ENCODE measurements around the gene OSBPL8.
A peak's percentile ranks its signal among the peaks of the same experiment; 100 is the strongest.
"Not testable (repeated sequence)": the region's sequence is repeated elsewhere in the genome, so short reads cannot be mapped to it uniquely, and the experiment has no call there.

OSBPL8 gene

DNA sequence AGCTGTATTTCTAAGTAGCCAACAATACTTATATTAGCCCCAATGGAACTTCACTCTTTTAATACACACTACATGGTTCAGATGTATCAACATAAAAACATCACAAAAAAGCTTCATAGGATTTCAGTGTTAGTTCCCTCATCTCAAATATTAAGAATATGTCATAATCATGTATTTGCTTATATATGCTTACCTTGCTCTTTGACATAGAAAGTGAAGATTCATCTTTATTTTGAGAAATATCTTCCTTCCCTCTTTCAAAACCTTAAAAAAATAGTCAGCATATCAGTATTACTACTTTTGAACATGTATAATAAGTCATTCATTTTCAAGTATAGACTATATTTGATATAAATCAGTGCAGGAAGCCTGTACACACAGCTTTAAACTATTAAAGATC, 149.2 kb downstream of the OSBPL8 start:
- no peak for DNase-seq

DNA sequence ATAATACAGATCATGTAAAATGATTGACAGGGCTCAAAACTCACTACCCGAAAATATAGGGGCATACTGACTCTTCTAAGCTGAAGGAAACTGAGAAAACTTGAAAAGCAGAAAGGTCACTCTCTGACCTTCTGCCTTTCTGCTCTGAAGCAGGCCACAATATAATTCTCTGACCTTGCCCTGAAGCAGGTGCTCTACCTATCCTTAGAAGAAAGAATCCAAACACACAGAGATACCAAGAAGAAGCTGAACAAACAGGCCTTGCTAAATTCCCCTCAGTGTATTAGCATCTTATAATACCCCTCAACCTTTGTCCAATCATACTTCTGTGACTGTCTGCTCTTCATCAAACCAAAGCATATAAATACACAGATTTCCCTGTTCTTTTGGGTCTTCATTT, 150.5 kb downstream of the OSBPL8 start:
- no peak for DNase-seq

DNA sequence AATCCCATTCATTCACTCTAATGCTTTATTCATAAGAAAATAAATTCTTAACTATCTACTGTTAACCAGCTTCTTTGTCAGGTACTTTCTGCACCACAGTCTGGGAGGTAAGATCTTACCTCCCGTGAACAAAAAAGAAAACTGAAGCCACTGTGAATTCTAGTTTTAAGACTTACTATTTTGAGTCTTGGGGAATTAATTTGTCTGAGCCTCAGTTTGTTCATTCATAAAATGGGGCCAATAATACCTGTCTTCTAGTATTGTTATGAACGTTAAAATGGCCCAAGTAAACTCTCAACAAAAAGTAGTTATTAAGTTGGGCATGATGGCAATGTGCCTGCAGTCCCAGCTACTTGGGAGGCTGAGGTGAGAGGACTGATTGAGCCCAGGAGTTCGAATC, 151.9 kb downstream of the OSBPL8 start:
- DNase-seq, result no peak

DNA sequence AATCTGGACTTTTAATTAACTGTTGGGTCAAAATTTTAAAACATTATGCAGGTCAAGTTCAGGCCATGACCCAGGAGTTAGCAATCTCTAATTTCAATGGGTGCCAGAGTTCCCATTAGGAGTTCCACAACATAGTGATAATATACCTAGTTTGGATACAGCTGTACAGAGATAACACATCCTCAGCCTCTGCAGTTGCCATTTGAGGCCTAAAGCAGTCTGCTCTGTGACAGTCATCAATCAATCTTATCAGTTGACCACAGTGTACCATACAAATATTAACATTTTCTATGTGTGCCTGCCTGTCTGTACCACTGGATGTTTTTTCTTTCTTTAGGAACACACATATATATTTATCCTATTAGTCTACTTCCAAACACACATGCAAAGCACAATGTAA, 157.3 kb downstream of the OSBPL8 start:
- no peak for DNase-seq

DNA sequence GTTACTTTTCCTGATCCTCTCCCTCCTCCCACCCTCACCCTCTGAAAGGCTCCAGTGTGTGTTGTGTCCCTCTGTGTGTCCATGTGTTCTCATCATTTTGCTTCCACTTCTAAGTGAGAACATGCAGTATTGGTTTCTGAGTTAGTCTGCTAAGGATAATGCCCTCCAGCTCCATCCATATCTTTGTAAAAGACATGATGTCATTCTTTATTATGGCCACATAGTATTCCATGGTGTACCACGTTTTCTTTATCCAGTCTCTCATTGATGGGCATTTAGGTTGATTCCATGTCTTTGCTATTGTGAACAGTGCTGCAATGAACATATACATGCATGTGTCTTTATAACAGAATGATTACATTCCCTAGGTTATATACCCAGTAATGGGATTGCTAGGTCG, 159.4 kb downstream of the OSBPL8 start:
- DNase-seq, result no peak

DNA sequence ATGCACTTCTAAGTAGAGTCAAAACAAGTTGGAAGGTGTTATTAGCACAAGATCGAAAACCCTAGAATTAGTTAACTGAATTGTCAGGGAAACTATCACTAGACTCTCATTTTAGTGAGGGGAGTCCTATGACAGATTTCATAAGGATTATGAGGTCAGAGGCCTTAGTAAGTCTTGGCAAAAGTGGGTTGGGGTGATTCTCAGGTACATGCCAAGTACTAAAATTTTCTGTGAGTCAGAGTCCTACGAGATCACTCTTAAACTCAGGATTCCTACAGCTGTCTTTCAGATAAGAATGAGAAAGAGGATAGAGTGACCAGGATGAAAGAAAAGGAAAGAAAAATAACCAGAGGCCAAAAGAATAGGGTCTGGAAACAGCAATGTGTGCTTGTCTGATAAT, 160.5 kb downstream of the OSBPL8 start:
- no peak for DNase-seq

DNA sequence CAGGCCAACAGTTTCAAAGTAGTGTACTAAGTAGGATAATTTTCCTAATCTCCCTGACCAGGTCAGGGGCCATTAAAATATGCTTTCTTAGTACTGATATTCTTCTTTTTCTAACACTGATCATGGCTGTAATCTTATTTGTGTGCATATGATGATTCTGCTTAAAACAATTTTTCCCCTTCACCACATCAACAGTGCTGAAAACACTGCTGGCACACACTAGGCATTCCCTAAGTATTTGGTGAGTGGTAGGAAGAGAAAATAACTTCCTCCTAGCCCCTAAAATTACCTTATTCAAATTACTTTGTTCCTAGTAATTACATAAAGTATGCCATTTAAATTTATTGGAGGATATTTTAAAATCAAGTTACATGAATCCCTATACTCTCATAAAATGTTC, 161.5 kb downstream of the OSBPL8 start:
- DNase-seq, result no peak

DNA sequence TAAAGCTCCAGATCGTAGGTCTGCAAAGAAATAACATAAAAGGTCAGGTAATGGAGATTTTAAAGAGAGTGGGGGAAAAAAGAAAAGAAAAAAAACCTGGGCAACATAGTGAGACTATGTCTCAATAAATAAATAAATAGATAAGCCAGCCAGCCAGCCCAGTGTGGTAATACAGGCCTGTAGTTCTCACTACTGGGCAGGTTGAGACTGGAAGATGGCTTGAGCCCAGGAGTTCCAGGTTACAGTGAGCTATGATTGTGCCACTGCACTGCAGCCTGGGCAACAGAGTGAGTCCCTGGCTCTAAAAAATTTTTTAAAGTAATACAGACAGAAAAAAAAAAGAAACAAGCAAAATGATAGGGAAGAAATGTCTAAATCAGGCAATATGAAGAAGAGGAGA, 168.1 kb downstream of the OSBPL8 start:
- no peak for DNase-seq

DNA sequence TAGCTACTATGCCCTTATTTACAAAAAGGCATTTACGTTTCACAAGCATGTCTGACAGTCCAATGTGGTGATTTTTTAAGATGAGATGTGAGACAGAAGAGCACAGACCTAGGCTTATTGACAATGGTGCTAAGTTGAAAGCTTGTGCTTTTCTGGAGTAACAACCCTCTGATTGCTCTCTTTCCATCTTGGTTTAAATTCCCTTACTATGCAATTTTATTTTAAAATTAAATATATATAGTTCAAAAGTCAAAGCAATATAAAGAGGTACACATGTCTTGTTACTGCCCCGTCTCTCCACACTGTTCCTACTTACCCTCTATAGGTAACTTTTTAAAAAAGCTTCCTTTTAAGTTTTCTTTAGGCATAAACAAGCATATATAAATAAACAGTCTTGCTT, 172.0 kb downstream of the OSBPL8 start:
- no peak for DNase-seq

DNA sequence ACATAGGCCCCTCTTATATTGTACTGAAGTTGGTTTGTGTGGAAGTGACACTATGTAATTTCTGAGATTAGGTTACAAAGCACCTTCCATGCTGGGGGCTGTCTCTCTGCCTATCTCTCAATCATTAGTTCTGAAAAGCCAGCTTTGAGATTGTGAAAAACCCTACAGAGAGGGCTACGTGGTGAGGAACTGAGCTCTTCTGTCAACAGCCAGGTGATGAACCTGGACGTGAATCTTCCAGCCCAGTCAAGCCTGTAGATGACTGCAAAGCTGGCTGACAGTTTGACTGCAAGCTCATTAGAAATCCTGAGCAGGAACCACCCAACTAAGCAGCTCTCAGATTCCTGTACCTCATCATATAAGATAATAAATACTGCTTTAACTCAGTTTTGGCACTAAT, 175.0 kb downstream of the OSBPL8 start:
- DNase-seq, result no peak

DNA sequence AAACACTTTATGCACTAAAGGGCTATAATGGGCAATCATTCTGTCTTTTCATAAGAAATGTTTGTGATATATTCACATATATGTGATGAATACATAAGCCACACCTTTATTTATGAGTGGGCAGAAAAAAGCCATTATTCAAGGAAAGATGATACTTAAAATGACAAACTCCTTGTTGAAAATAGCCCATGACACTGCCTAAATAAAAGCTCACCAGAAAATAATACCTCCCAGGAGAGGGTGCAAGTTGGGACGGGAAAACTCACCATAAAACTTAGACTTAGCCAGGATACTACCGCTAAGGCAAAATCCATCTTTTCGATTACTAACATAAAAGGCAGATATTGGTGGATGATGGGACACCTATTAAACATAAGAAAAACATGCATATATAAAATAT, 175.6 kb downstream of the OSBPL8 start:
- DNase-seq, result no peak

DNA sequence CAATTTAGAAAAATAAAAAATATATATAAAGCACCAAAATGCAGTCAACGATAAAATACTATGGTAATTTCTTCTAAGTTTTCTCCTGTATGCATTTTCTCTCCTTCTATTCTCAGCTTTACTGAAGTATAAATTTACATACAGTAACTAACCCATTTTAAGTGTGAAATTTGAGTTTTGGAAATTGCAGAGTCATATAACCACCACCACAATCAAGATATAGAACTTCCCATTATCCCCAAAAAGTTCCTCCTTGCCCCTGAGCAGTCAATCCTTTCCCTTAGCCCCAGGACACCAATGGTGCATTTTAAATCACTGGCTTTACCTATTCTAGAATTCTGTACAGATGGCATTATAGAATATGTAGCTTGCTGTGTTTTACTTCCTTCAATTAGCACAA, 180.3 kb downstream of the OSBPL8 start:
- DNase-seq, result no peak

DNA sequence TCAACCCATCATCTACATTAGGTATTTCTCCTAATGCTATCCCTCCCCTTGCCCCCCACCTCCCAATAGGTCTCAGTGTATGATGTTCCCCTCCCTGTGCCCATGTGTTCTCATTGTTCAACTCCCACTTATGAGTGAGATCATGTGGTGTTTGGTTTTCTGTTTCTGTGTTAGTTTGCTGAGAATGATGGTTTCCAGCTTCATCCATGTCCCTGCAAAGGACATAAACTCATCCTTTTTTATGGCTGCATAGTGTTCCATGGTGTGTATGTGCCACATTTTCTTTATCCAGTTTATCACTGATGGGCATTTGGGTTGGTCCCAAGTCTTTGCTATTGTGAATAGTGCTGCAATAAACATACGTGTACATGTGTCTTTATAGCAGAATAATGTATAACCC, 182.7 kb downstream of the OSBPL8 start:
- DNase-seq, result not testable (repeated sequence)

DNA sequence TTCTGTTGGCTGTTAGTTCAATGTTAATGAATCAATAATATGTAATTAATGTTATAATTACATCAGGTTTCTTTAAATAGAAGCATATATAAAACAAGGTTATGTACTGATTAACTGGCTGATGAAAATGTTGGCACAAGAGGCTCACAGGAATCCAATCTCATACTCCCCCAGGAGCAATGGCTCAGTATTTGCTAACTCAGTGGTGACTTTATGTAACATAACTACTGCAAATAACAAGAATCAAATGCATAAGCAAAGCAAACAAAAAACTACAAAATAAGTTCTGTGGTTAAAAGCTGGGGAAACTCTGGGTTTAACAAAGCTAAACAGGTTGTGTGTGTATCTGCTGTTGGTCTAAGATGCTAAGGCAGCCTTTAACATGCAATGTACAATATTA, 183.6 kb downstream of the OSBPL8 start:
- DNase-seq, result no peak

DNA sequence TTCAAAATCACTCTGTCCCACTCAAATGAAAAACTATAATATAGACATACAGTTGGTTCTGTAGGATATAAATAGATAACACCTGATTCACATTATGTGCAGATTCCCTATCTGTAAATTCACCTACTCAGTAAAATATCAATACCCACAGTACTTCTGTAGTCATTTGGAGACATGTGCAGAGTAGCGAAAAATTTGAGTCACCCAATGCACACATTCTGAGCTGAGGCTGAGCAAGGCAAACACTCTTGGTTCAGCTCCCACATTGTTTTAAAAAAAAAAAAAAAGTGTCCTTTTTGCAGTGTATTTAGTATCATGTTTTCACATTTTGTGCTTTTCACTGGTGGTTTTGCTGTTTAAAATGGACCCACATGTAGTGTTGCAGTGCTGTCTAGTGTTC, 184.1 kb downstream of the OSBPL8 start:
- DNase-seq, result no peak

DNA sequence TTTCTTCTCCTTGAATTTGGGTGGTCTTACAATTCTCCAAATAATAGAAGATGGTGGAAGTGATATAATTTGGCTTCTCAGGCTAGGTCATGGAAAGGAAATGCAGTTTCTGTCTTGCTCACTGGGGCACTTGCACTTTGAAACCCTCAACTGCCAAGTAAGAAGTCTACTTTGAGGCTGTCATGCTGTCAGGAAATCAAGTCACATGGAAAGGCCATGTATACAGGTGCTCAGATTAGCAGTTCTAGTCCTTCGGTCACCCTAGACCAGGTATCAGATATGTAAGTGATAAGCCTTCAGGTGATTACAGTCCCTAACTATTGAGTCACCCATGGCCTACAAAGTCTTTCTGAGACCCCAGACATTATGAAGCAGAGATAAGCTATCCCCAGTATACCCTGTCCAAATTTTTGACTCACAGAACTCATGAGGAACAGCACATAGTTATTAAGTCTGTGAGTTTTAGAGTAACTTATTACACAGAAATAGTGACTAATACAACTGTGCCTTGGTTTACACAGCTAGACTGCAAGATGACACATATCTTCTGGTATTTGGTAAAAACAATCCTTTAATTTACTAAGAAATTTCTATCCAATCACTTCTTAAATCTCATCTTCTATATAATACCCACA, 185.1 kb downstream of the OSBPL8 start:
- DNase-seq, result no peak

DNA sequence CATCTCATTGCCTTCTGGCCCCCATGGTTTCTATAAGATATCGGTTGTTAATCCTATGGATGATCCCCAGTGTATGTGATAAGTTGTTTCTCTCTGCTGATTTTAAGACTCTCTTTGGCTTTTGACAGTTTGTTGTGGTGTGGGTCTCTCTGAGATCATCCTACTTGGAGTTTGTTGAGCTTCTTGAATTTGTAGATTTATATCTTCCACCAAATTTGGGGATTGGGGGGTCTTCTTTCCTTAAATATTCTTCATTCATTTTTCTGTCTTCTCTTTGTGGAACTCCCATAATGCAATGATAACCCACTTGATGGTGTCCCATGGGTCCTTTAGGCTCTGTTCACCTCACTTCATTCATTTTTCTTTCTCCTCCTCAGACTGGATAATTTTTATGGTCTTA, 191.3 kb downstream of the OSBPL8 start:
- DNase-seq, result no peak

DNA sequence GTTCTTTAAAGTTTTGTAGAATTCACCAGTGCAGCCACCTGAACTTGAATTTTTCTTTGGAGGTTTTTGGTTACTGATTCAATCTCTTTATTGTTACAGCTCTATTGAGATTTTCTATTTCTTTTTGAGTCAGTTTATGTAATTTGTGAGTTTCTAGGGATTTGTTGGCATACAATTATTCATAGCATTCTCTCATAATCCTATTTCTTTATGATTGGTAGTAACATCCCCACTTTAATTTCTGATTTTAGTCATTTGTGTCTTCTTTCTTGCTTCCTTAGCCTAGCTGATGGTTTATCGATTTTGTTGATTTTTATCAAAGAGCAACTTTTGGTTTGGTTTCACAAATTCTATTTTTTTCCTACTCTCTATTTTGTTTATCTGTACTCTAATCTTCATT, 193.4 kb downstream of the OSBPL8 start:
- DNase-seq, result no peak

DNA sequence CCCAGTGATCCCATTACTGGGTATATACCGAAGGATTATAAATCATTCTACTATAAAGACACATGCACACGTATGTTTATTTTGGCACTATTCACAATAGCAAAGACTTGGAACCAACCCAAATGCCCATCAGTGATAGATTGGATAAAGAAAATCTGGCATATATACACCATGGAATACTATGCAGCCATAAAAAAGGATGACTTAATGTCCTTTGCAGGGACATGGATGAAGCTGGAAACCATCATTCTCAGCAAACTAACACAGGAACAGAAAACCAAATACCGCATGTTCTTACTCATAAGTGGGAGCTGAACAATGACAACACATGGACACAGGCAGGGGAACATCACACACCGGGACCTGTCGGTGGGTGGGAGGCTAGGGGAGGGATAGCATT, 195.4 kb downstream of the OSBPL8 start:
- not testable (repeated sequence) for DNase-seq

DNA sequence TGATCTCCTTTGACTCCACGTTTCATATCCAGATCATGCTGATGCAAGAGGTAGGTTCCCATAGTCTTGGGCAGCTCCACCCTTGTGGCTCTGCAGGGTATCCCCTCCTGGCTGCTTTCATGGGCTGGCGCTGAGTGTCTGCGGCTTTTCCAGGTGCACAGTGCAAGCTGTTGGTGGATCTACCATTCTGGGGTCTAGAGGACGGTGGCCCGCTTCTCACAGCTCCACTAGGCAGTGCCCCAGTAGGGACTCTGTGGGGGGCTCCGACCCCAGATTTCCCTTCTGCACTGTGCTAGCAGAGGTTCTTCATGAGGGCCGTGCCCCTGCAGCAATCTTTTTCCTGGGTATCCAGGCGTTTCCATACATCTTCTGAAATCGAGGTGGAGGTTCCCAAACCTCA, 199.3 kb downstream of the OSBPL8 start:
- no peak for DNase-seq

DNA sequence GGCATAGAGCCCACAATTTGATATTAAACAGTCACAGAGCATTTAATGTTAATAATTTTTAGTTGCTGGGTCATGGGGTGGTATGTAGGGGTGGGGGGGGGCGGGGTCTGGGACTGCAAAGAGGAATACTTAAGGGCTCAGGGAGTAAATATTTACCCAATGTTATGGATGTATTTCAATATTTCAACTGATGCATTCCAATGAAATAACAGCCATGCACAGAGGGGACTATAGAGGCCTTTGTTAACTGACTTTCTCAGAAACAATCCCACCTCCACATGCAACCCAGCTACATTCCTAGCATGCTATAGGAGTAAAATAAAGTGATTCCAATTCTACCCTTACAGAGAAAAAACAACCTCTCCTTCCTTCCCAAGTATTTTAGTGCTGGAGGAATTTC, 203.5 kb downstream of the OSBPL8 start:
- DNase-seq, result no peak

DNA sequence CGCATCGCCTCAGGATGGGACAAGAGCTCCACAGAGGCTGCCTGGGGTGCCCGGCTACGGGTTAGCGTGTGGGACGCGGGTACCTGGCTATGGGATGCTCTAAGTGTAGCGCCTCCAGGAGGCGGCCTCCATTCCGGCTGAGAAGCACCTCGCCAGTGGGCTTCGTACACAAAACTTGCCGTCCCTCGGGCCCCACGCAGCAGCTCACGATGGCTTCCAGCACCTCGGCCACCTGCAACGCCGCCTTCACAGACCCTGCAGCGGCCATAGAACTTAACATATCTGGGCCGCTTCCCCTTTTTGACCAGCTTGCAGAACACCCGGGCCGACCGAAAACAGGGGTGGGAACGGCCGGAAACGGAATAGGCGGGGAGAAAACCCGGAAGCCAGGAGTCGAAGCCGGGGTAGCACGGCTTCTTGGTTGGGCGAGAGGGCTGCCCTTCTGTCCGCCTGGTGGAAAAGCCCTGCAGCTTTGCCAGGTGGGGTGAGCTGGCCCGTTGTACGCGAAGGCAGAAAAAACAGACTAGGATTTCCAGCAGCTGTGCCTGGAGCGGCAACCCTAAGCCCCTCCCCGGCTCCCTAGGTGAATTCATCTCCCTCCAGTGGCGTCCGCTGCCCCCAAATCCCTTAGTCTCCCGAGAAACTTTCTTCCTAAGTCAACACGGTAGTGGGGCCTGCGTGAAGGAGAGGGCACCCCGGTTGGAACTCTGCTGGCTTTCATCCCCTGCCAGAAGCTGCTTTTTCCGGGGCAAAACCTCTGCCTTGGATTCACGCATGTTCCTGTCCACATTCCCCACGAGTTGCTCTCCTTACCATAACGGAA, 211.3 kb downstream of the OSBPL8 start, which contains the start of gene BBS10:
TSS of gene BBS10 (minus strand) at position 337 of the 823 bp plus-strand sequence. CDS start at position 280, 57 bp downstream.
- DNase-seq, result peak; percentile 86

DNA sequence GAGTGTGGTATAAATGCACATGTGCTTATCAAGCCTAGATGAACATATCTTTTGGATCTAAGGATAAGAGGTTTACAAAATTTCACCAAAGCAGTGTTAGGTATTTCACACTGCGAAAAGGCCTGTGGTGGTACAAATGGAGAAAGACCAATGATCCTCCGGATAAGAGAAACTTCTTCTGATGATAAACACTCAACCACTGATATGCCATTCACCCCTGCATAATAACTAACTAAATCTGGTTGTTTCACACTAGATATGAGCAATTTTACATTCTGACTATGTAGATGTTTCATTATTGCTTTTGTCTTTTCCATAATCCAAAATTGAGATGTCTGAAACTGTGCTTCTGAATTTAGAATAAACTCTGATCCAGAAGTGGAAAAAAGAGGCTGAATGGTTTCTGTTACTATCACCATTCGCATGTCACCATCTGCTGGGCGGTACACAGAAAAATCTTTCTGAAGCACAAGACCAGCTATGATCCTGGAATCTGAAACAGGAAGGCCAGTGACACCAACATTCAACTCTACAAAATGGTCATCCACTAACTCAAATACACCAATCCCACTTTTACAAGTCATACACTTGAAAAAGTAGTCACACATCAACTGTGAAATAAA, 212.7 kb downstream of the OSBPL8 start:
- DNase-seq, result no peak

DNA sequence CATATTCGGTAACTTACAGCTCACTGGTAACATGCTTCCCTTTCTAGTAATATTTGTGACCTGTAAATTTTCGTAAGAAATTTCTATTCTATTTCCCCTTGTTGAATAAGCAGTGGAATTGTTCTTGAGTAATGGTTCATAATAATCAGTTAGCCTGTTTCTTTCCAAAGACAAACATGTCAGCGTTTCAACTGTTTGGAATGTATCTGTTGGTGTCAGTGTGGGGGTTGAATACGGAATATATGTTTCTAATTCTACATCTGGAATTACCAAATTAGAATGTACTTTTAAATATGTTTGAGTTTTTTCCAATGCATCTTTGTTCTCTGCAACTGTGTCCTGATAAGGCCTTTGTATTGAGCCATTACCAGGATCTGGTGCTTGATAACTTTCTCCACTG, 213.3 kb downstream of the OSBPL8 start:
- no peak for DNase-seq
